Endothelial cell of umbilical vein (primary cell): Measurements from ENCODE around the gene FAM3C. TPM values are rescaled to one million over a fixed set of nuclear protein-coding genes. Genes with fewer than 3 reads are reported as not detected.

ENCODE experiments used
- BruUV-seq: library from RNA; stranded (reverse); fragments of 400-500 nt; replicated peaks from 2 replicates; lab custom pipeline; 2021; lab: Mats Ljungman, UMichigan
- CTCF ChIA-PET: fragments of 300-600, 350-600 bp; sonication (Branson Sonifier 250); formaldehyde crosslinking; loops from one replicate; lab custom pipeline; 2021; ENCODE audit warnings: antibody characterized with exemption, inconsistent platforms; lab: Charles Lee
- POLR2A ChIA-PET: fragments of 300-600, 350-600 bp; sonication (Branson Sonifier 250); formaldehyde crosslinking; loops from one replicate; lab custom pipeline; 2021; ENCODE audit warnings: antibody characterized with exemption, inconsistent platforms; lab: Charles Lee
- DNase-seq: peaks from one replicate; pipeline ENCODE4 v3.0.0-alpha.2; 2011; ENCODE audit warnings: low read depth, low spot score
- FAIRE-seq: peaks from 2 replicates; lab custom pipeline; 2011; peaks lifted over from hg19 to GRCh38; lab: Jason Lieb, UNC
- H2AFZ ChIP-seq: 2 replicates; pipeline ENCODE4 v1.6.0; 2012; ENCODE audit warnings: low read depth, low read length, control low read depth, inconsistent platforms
- H3K27ac ChIP-seq: 2 replicates; pipeline ENCODE4 v1.5.1; 2011; ENCODE audit warnings: low read depth, mild to moderate bottlenecking, control low read depth, low read length, moderate library complexity; ENCODE audit not compliant: insufficient read depth
- H3K27me3 ChIP-seq, 2 experiments: 2 replicates each; pipeline versions ENCODE4 v1.6.0 to v1.6.1; 2011; ENCODE audit warnings: low read length in 2 of 2, mixed read lengths in 1 of 2; ENCODE audit not compliant: control insufficient read depth in 2 of 2, insufficient read depth in 2 of 2
- H3K36me3 ChIP-seq, 2 experiments: 2 replicates in 1 of 2; 3 replicates in 1 of 2; pipeline ENCODE4 v1.5.1; 2011; ENCODE audit warnings: low read length in 2 of 2, mild to moderate bottlenecking in 1 of 2, moderate library complexity in 1 of 2; ENCODE audit not compliant: control insufficient read depth in 2 of 2, insufficient read depth in 2 of 2; ENCODE audit errors: extremely low read depth in 1 of 2
- H3K4me1 ChIP-seq: 3 replicates; pipeline ENCODE4 v1.5.1; 2011; ENCODE audit warnings: mild to moderate bottlenecking, low read length; ENCODE audit not compliant: control insufficient read depth, insufficient read depth; ENCODE audit errors: extremely low read depth
- H3K4me2 ChIP-seq: 2 replicates; pipeline ENCODE4 v1.6.1; 2011; ENCODE audit warnings: low read length, control low read depth, mixed read lengths; ENCODE audit not compliant: insufficient read depth
- H3K4me3 ChIP-seq, 3 experiments: fragments of 200-600 bp in 1 of 3; sonication (generic), shearing (Covaris generic) in 1 of 3; replicated peaks in 1 of 3; 2 replicates each; pipeline ENCODE4 v1.5.1; 2011 to 2016; ENCODE audit warnings: control low read depth in 3 of 3, low read length in 3 of 3, mild to moderate bottlenecking in 2 of 3, inconsistent platforms in 1 of 3, low read depth in 1 of 3, moderate library complexity in 1 of 3; ENCODE audit not compliant: insufficient read depth in 1 of 3
- H3K79me2 ChIP-seq: 2 replicates; pipeline ENCODE4 v1.6.0; 2012; ENCODE audit warnings: low read length, inconsistent platforms; ENCODE audit not compliant: control insufficient read depth, insufficient read depth
- H3K9ac ChIP-seq: replicated peaks from 2 replicates; pipeline ENCODE3; 2011; ENCODE audit warnings: low read length, control low read depth; ENCODE audit not compliant: insufficient read depth; ENCODE audit errors: extremely low read depth
- H3K9me1 ChIP-seq: replicated peaks from 3 replicates; pipeline ENCODE4 v1.6.0; 2011; ENCODE audit warnings: mild to moderate bottlenecking, low read length; ENCODE audit not compliant: control insufficient read depth, insufficient read depth; ENCODE audit errors: extremely low read depth
- H3K9me3 ChIP-seq: replicated peaks from 2 replicates; pipeline ENCODE4 v1.5.1; 2012; ENCODE audit warnings: low read length, inconsistent platforms; ENCODE audit not compliant: control insufficient read depth, insufficient read depth
- H4K20me1 ChIP-seq: replicated peaks from 2 replicates; pipeline ENCODE3; 2011; ENCODE audit warnings: mild to moderate bottlenecking, low read length; ENCODE audit not compliant: control insufficient read depth, insufficient read depth; ENCODE audit errors: extremely low read depth
- EZH2 ChIP-seq: IDR thresholded peaks from 2 replicates; pipeline ENCODE4 v1.6.1; 2012; ENCODE audit warnings: borderline replicate concordance, low read depth, mild to moderate bottlenecking, moderate library complexity, low read length, inconsistent platforms; ENCODE audit not compliant: severe bottlenecking
- FOS ChIP-seq: IDR thresholded peaks from 2 replicates; pipeline ENCODE4 v1.6.1; 2011; ENCODE audit warnings: mild to moderate bottlenecking, low read length, moderate library complexity, borderline replicate concordance; ENCODE audit not compliant: insufficient read depth
- GATA2 ChIP-seq: IDR thresholded peaks from 2 replicates; pipeline ENCODE4 v1.7.0; 2011; ENCODE audit warnings: low read depth, mild to moderate bottlenecking, moderate library complexity, mixed read lengths, low read length; ENCODE audit not compliant: insufficient read length, insufficient read depth
- JUN ChIP-seq: IDR thresholded peaks from 2 replicates; pipeline ENCODE4 v1.6.1; 2011; ENCODE audit warnings: borderline replicate concordance, low read depth; ENCODE audit not compliant: insufficient read length, insufficient read depth
- MAX ChIP-seq: IDR thresholded peaks from 2 replicates; pipeline ENCODE4 v1.6.1; 2011; ENCODE audit not compliant: insufficient read depth, insufficient read length
- MYC ChIP-seq: IDR thresholded peaks from one replicate; pipeline ENCODE4 v1.6.1; 2011; ENCODE audit warnings: mild to moderate bottlenecking, low read depth, low read length
- POLR2A ChIP-seq: IDR thresholded peaks from 2 replicates; pipeline ENCODE4 v1.6.1; 2012; ENCODE audit warnings: low read depth, mild to moderate bottlenecking, control low read depth, low read length
- POLR2AphosphoS5 ChIP-seq: IDR thresholded peaks from 2 replicates; pipeline ENCODE4 v1.6.1; 2012; ENCODE audit warnings: low read depth, mild to moderate bottlenecking, control low read depth, low read length, moderate library complexity; ENCODE audit not compliant: insufficient read depth
- dilution Hi-C: fragments of 300-500 bp; cut with MboI; formaldehyde crosslinking; loops from one replicate; pipeline ENCODE4 v1.15.0; 2019; ENCODE audit warnings: low sequenced_read_pairs; ENCODE audit not compliant: extremely low pct_ligation_motif_present
- intact Hi-C: fragments of 100-400 bp; cut with micrococcal nuclease; formaldehyde crosslinking; loops from one replicate; pipeline ENCODE4 v1.10.0; 2022
- polyA plus RNA-seq, 4 experiments: library from polyadenylated mRNA; depleted of rRNA in 3 of 4; stranded (reverse) in 3 of 4; unstranded in 1 of 4; fragments of >200 nt; gene quantifications; 2 replicates each; pipeline versions ENCODE4 v1.2.1 to v1.2.3, GENCODE V29; 2011 to 2012; ENCODE audit warnings: missing spikeins in 1 of 4
- total RNA-seq: library from RNA; stranded (reverse); gene quantifications from 2 replicates; pipeline ENCODE4 v1.2.3, GENCODE V29; 2021
- TF ChIP-seq, protein P1 (sequence below), 2 donors: IDR thresholded peaks; 1 replicate in 1 of 2; 2 replicates in 1 of 2; pipeline ENCODE4 v1.5.1; 2011; ENCODE audit warnings: low read length in 2 of 2, mild to moderate bottlenecking in 2 of 2, moderate library complexity in 2 of 2, control low read depth in 1 of 2, inconsistent platforms in 1 of 2, low read depth in 1 of 2; ENCODE audit not compliant: insufficient read depth in 1 of 2; ENCODE audit errors: extremely low read depth in 1 of 2

The FAM3C gene
- total and polyA plus RNA-seq, 2 donors (not counting 3 experiments of a cell fraction or from before 2014, with no cell fraction given), result 20.2 to 50.0 TPM

- no peak overlapping the region for H3K9ac ChIP-seq
- POLR2A ChIA-PET, result no interaction called here
- intact Hi-C loops, result no loop called here
- FAIRE-seq (no peak), DNase-seq (no peak)
- TF ChIP-seq POLR2AphosphoS5 (no peak), EZH2 (no peak), FOS (no peak), JUN (no peak), MYC (no peak), MAX (no peak), GATA2 (no peak), POLR2A (no peak)
- TF ChIP-seq, protein P1, sequence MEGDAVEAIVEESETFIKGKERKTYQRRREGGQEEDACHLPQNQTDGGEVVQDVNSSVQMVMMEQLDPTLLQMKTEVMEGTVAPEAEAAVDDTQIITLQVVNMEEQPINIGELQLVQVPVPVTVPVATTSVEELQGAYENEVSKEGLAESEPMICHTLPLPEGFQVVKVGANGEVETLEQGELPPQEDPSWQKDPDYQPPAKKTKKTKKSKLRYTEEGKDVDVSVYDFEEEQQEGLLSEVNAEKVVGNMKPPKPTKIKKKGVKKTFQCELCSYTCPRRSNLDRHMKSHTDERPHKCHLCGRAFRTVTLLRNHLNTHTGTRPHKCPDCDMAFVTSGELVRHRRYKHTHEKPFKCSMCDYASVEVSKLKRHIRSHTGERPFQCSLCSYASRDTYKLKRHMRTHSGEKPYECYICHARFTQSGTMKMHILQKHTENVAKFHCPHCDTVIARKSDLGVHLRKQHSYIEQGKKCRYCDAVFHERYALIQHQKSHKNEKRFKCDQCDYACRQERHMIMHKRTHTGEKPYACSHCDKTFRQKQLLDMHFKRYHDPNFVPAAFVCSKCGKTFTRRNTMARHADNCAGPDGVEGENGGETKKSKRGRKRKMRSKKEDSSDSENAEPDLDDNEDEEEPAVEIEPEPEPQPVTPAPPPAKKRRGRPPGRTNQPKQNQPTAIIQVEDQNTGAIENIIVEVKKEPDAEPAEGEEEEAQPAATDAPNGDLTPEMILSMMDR (IDR thresholded peaks at IDR 0.05; ENCODE audit: extremely low read depth in 1 of 2, insufficient read depth in 1 of 2, low read depth in 1 of 2, low read length in 2 of 2), result no peak
- no peaks in the 10 kb centered on the region for H3K36me3 ChIP-seq
- CTCF ChIA-PET, result interaction anchor here (1.2 kb wide), 1 partner anchor 34 kb away, joined by 5 read pairs; the partner anchor contains the start of gene FAM3C
- H3K9me3 ChIP-seq, result no peaks in the 10 kb centered on the region
- H3K4me2 ChIP-seq, result no peak overlapping the region
- no peaks in the 10 kb centered on the region for H3K79me2 ChIP-seq
- no peak overlapping the region for H3K27ac ChIP-seq
- H4K20me1 ChIP-seq, result no peaks in the 10 kb centered on the region
- BruUV-seq, result no TSS peak
- no peaks in the 10 kb centered on the region for H3K27me3 ChIP-seq
- H3K9me1 ChIP-seq, result no peaks in the 10 kb centered on the region
- no peaks in the 10 kb centered on the region for H3K4me1 ChIP-seq
- dilution Hi-C loops, result no loop called here
- no peak overlapping the region for H3K4me3 ChIP-seq
- no peak overlapping the region for H2AFZ ChIP-seq
Observed at GRCh38 chr7:121430558-121430957, 34.5 kb upstream of the FAM3C start.
